HepG2 (cell line): ENCODE measurements around the gene TFPI. TPM values are rescaled to one million over a fixed set of nuclear protein-coding genes. Genes with fewer than 3 reads are reported as not detected.

Experiments used
- AKAP8 ChIP-seq: sonication (generic); formaldehyde crosslinking; IDR thresholded peaks from 2 replicates; pipeline ENCODE4 v1.5.1; 2020; ENCODE audit warnings: mild to moderate bottlenecking, missing genetic modification reagents
- ARNTL ChIP-seq: sonication (generic); formaldehyde crosslinking; IDR thresholded peaks from 2 replicates; pipeline ENCODE4 v1.4.0; 2020; ENCODE audit warnings: mild to moderate bottlenecking, missing genetic modification reagents
- ATAD3A ChIP-seq: sonication (generic); formaldehyde crosslinking; IDR thresholded peaks from 2 replicates; pipeline ENCODE4 v1.4.0; 2020; ENCODE audit warnings: missing genetic modification reagents
- ATF1 ChIP-seq: IDR thresholded peaks from 2 replicates; pipeline ENCODE4 v1.6.1; 2016; ENCODE audit warnings: mild to moderate bottlenecking, control low read depth
- BRF2 ChIP-seq: sonication (generic); formaldehyde crosslinking; IDR thresholded peaks from 2 replicates; pipeline ENCODE4 v1.8.1; 2022; ENCODE audit warnings: mild to moderate bottlenecking, missing genetic modification reagents
- E2F2 ChIP-seq: sonication (generic); formaldehyde crosslinking; IDR thresholded peaks from 2 replicates; pipeline ENCODE4 v1.4.0; 2020; ENCODE audit warnings: missing genetic modification reagents, borderline replicate concordance
- FOXK1 ChIP-seq: sonication (generic); formaldehyde crosslinking; IDR thresholded peaks from 2 replicates; pipeline ENCODE4 v1.4.0; 2020; ENCODE audit warnings: low read depth, missing genetic modification reagents, borderline replicate concordance
- NFE2L2 ChIP-seq: fragments of 150-350 bp; IDR thresholded peaks from 2 replicates; pipeline ENCODE4 v1.6.1; 2014; ENCODE audit warnings: low read length
- NR2F6 ChIP-seq, 2 experiments: IDR thresholded peaks; 2 replicates each; pipeline ENCODE4 v1.6.1; 2016; ENCODE audit warnings: antibody characterized with exemption in 1 of 2, mild to moderate bottlenecking in 1 of 2
- RBM22 ChIP-seq: fragments of 200-400 bp; formaldehyde crosslinking; optimal IDR thresholded peaks from 2 replicates; pipeline ENCODE3; 2017; ENCODE audit warnings: mild to moderate bottlenecking, low read length, moderate library complexity
- REPIN1 ChIP-seq: sonication (generic); formaldehyde crosslinking; IDR thresholded peaks from 2 replicates; pipeline ENCODE4 v1.8.0; 2022; ENCODE audit warnings: missing genetic modification reagents, low read depth, mild to moderate bottlenecking, borderline replicate concordance
- SOX5 ChIP-seq: IDR thresholded peaks from 2 replicates; pipeline ENCODE4 v1.6.1; 2016; ENCODE audit warnings: borderline replicate concordance
- THAP11 ChIP-seq: IDR thresholded peaks from 2 replicates; pipeline ENCODE4 v1.6.1; 2016; ENCODE audit warnings: missing biosample characterization, missing genetic modification reagents
- TRIM22 ChIP-seq: fragments of 450-650 bp; IDR thresholded peaks from 2 replicates; pipeline ENCODE4 v1.6.1; 2017
- ZMYM4 ChIP-seq: sonication (generic); formaldehyde crosslinking; IDR thresholded peaks from 2 replicates; pipeline ENCODE4 v1.8.1; 2023; ENCODE audit warnings: mild to moderate bottlenecking, missing genetic modification reagents
- ZNF644 ChIP-seq: IDR thresholded peaks from 2 replicates; pipeline ENCODE4 v1.6.1; 2016; ENCODE audit warnings: low read depth
- ZNF816 ChIP-seq: sonication (generic); formaldehyde crosslinking; IDR thresholded peaks from 2 replicates; pipeline ENCODE4 v1.8.0; 2022; ENCODE audit warnings: missing genetic modification reagents, mild to moderate bottlenecking, borderline replicate concordance
- polyA plus RNA-seq, 8 experiments: library from polyadenylated mRNA; depleted of rRNA in 3 of 8; stranded (reverse) in 7 of 8; unstranded in 1 of 8; fragments of >200 nt; fragmentation: Illumina TruSeq in 4 of 8; extraction: Trizol in 4 of 8; gene quantifications; 2 replicates each; pipeline versions ENCODE4 v1.2.1 to v1.2.3, GENCODE V29; 2011 to 2016; ENCODE audit warnings: low read depth in 4 of 8, missing spikeins in 1 of 8, mixed read lengths in 1 of 8; ENCODE audit not compliant: insufficient read depth in 1 of 8
- total RNA-seq, 5 experiments: library from RNA; depleted of rRNA; stranded (reverse); fragments of >200 nt; fragmentation: Illumina TruSeq; extraction: Trizol; gene quantifications; 2 replicates each; pipeline ENCODE4 v1.2.3, GENCODE V29; 2016; ENCODE audit warnings: low read depth in 1 of 5
- TF ChIP-seq, protein P1 (sequence below): sonication (generic); formaldehyde crosslinking; IDR thresholded peaks from 2 replicates; pipeline ENCODE4 v1.5.1; 2020; ENCODE audit warnings: missing genetic modification reagents, mild to moderate bottlenecking, borderline replicate concordance
- TF ChIP-seq, protein P2 (sequence below): sonication (generic); formaldehyde crosslinking; IDR thresholded peaks from 2 replicates; pipeline ENCODE4 v1.4.0; 2020; ENCODE audit warnings: mild to moderate bottlenecking, missing genetic modification reagents
- TF ChIP-seq, protein P3 (sequence below): sonication (generic); formaldehyde crosslinking; IDR thresholded peaks from 2 replicates; pipeline ENCODE4 v1.4.0; 2020; ENCODE audit warnings: missing genetic modification reagents, borderline replicate concordance

The TFPI gene
- total and polyA plus RNA-seq, 2 of the 13 experiments (the other 11 are each of a cell fraction or from before 2014, with no cell fraction given): 301 to 436 TPM

- 0 out of 2 replicates have a peak, but pooled peaks have one; percentile 31 for TF ChIP-seq BRF2
- TF ChIP-seq, protein P1, sequence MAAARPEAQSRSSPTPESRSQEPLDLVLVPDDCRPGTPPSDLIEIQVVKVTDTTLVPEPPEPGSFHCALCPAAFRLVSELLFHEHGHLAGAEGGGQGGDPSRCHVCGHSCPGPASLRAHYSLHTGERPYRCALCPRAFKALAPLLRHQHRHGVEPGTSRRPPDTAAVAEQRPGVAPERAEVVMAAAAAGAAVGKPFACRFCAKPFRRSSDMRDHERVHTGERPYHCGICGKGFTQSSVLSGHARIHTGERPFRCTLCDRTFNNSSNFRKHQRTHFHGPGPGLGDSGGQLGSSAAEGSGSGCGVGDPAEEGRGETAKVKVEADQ (CRISPR knock-in tag): no peak
- TF ChIP-seq ATAD3A (CRISPR knock-in tag): no peak
- TF ChIP-seq, protein P2, sequence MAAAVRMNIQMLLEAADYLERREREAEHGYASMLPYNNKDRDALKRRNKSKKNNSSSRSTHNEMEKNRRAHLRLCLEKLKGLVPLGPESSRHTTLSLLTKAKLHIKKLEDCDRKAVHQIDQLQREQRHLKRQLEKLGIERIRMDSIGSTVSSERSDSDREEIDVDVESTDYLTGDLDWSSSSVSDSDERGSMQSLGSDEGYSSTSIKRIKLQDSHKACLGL (CRISPR knock-in tag): no peak
- TF ChIP-seq TRIM22: no peak
- peak; percentile 29; the same call in 1 of the 2 replicates for TF ChIP-seq ZMYM4 (CRISPR knock-in tag)
- no peak for TF ChIP-seq FOXK1 (CRISPR knock-in tag)
- peak; percentile 25; the same call in 1 of the 2 replicates for TF ChIP-seq SOX5 (CRISPR knock-in tag)
- 0 out of 2 replicates have a peak, but pooled peaks have one; percentile 46 for TF ChIP-seq ZNF644
- no peak for TF ChIP-seq E2F2 (CRISPR knock-in tag)
- peak; percentile 72 for TF ChIP-seq RBM22
- no peak for TF ChIP-seq THAP11 (CRISPR knock-in tag)
- TF ChIP-seq ATF1 (CRISPR knock-in tag): no peak
- TF ChIP-seq, protein P3, sequence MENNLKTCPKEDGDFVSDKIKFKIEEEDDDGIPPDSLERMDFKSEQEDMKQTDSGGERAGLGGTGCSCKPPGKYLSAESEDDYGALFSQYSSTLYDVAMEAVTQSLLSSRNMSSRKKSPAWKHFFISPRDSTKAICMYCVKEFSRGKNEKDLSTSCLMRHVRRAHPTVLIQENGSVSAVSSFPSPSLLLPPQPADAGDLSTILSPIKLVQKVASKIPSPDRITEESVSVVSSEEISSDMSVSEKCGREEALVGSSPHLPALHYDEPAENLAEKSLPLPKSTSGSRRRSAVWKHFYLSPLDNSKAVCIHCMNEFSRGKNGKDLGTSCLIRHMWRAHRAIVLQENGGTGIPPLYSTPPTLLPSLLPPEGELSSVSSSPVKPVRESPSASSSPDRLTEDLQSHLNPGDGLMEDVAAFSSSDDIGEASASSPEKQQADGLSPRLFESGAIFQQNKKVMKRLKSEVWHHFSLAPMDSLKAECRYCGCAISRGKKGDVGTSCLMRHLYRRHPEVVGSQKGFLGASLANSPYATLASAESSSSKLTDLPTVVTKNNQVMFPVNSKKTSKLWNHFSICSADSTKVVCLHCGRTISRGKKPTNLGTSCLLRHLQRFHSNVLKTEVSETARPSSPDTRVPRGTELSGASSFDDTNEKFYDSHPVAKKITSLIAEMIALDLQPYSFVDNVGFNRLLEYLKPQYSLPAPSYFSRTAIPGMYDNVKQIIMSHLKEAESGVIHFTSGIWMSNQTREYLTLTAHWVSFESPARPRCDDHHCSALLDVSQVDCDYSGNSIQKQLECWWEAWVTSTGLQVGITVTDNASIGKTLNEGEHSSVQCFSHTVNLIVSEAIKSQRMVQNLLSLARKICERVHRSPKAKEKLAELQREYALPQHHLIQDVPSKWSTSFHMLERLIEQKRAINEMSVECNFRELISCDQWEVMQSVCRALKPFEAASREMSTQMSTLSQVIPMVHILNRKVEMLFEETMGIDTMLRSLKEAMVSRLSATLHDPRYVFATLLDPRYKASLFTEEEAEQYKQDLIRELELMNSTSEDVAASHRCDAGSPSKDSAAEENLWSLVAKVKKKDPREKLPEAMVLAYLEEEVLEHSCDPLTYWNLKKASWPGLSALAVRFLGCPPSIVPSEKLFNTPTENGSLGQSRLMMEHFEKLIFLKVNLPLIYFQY: no peak
- TF ChIP-seq ARNTL (CRISPR knock-in tag): no peak
- TF ChIP-seq NFE2L2: no peak
- TF ChIP-seq NR2F6 (IDR thresholded peaks at IDR 0.05): no peak
- peak; percentile 6; the same call in 1 of the 2 replicates for TF ChIP-seq NR2F6 (CRISPR knock-in tag; IDR thresholded peaks at IDR 0.05)
- peak; percentile 30; the same call in 1 of the 2 replicates for TF ChIP-seq REPIN1 (CRISPR knock-in tag)
- no peak for TF ChIP-seq ZNF816 (CRISPR knock-in tag)
- TF ChIP-seq AKAP8 (CRISPR knock-in tag): no peak
These were observed 53.5 kb downstream of the TFPI start (continued) for GRCh38 chr2:187500585-187501359.
